BE2C (cell line): ENCODE data around the gene EPB41. TPM values are rescaled to one million over a fixed set of nuclear protein-coding genes. Genes with fewer than 3 reads are reported as not detected.
A peak's percentile ranks its signal among the peaks of the same experiment; 100 is the strongest.

Source experiments
- DNase-seq: peaks from one replicate; pipeline ENCODE4 v3.0.0-alpha.2; 2020
- H3K27me3 ChIP-seq: fragments of 250-450 bp; sonication (Bioruptor Pico); 2 replicates; pipeline ENCODE4 v1.5.1; 2020; ENCODE audit warnings: mild to moderate bottlenecking
- H3K36me3 ChIP-seq: fragments of 250-450 bp; sonication (Bioruptor Pico); 2 replicates; pipeline ENCODE4 v1.5.1; 2020; ENCODE audit warnings: mild to moderate bottlenecking
- H3K4me1 ChIP-seq: fragments of 250-450 bp; sonication (Bioruptor Pico); 2 replicates; pipeline ENCODE4 v1.5.1; 2020
- H3K4me3 ChIP-seq: 2 replicates; pipeline ENCODE4 v1.5.1; 2011; ENCODE audit warnings: low read depth, low read length
- H3K9me3 ChIP-seq: fragments of 250-450 bp; sonication (Bioruptor Pico); 2 replicates; pipeline ENCODE4 v1.5.1; 2020
- CTCF ChIP-seq: IDR thresholded peaks from 2 replicates; pipeline ENCODE4 v1.5.1; 2012; ENCODE audit warnings: mild to moderate bottlenecking, low read depth, low read length
- polyA plus RNA-seq: library from polyadenylated mRNA; unstranded; fragments of >200 nt; gene quantifications from one replicate; pipeline ENCODE4 v1.2.1, GENCODE V29; 2012; ENCODE audit warnings: low read depth, missing spikeins; ENCODE audit not compliant: insufficient read length, insufficient read depth

Gene EPB41
- polyA plus RNA-seq, result 24.5 TPM

GRCh38 chr1:28914228-28915030 is at the start of gene EPB41:
TSS of gene EPB41 (plus strand) at chr1:28914569. CDS start at chr1:28987438, 72,869 bp downstream.
- Histone ChIP-seq H3K4me3 (peak within 1 kb of the TSS; percentile 71), H3K9me3 (no peaks in the 10 kb centered on the region)

GRCh38 chr1:28864695-28865094 is 49.7 kb upstream of the EPB41 start:
- H3K9me3 ChIP-seq, result no peaks in the 10 kb centered on the region
- no peaks in the 10 kb centered on the region for H3K27me3 ChIP-seq
- no peak for DNase-seq
- H3K36me3 ChIP-seq, result peaks cover 16% of the 10 kb centered on the region
- H3K4me1 ChIP-seq, result no peaks in the 10 kb centered on the region
- H3K4me3 ChIP-seq, result no peak overlapping the region
- no peak for TF ChIP-seq CTCF

More at GRCh38 chr1:28914228-28915030, at the start of gene EPB41:
- TF ChIP-seq CTCF, result no peak
- DNase-seq, result peak; percentile 95
- Histone ChIP-seq H3K36me3 (no peaks in the 10 kb centered on the region), H3K27me3 (no peaks in the 10 kb centered on the region), H3K4me1 (peaks cover 5% of the 10 kb centered on the region; the same call in 1 of the 2 replicates)

- Histone ChIP-seq H3K4me1 (no peaks in the 10 kb centered on the region), H3K4me3 (no peak overlapping the region), H3K27me3 (no peaks in the 10 kb centered on the region), H3K9me3 (no peaks in the 10 kb centered on the region), H3K36me3 (peaks cover 6% of the 10 kb centered on the region)
- no peak for TF ChIP-seq CTCF
- DNase-seq, result no peak
Measured at GRCh38 chr1:28865997-28866650, 48.2 kb upstream of the EPB41 start.

- H3K36me3 ChIP-seq, result peaks cover under 1% of the 10 kb centered on the region
- no peak for TF ChIP-seq CTCF
- H3K4me1 ChIP-seq, result no peaks in the 10 kb centered on the region
- H3K27me3 ChIP-seq, result no peaks in the 10 kb centered on the region
- H3K9me3 ChIP-seq, result no peaks in the 10 kb centered on the region
- H3K4me3 ChIP-seq, result no peak overlapping the region
- no peak for DNase-seq
Measured at GRCh38 chr1:28867850-28868249, 46.5 kb upstream of the EPB41 start.

GRCh38 chr1:28869952-28870351 is 44.4 kb upstream of the EPB41 start:
- DNase-seq, result no peak
- no peak overlapping the region for H3K4me3 ChIP-seq
- no peaks in the 10 kb centered on the region for H3K4me1 ChIP-seq
- no peaks in the 10 kb centered on the region for H3K36me3 ChIP-seq
- no peaks in the 10 kb centered on the region for H3K9me3 ChIP-seq
- no peaks in the 10 kb centered on the region for H3K27me3 ChIP-seq
- no peak for TF ChIP-seq CTCF
